ENCODE data around the gene NEURL1. TPM values are rescaled to one million over a fixed set of nuclear protein-coding genes. Genes with fewer than 3 reads are reported as not detected.

NEURL1 gene
- total and polyA plus RNA-seq, 2 experiments from 2014 or later: 1.1 to 1.5 TPM

DNA sequence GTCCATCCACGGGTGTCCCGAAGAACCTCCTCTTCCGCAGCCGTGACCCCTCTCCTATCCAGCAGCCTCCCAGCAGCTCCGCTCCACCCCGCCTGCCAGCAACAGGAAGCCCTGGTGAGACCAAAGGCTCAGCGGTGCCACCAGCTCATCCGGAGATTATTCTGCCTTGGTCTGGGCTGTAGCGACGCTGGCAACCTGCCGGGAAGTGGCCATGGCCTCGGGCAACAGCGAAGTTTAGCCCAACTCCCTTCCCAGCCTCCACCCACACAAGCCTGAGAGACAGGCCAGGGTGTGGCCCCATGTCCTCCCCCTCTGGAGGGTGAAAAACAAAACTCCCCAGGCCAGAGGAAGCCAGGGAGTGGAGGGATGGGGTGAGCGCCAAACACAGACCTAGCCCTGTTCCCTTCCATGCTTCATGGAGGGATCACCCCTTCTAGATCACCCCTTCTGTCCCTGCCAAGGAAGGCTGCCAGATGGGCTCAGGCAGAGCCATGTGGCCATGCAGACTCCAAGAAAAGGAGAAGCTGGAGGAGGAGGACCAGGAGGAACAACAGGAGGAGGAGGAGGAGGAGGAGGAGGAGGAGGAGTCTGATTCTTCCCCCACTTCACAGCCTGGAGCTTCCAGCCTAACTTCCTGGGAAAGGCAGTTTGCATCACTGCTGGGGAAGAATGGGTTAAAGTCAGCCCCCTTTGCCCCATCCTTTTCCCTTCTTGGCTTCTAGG, 42.3 kb upstream of the NEURL1 start:
- peaks cover 38% of the 10 kb centered on the region for H3F3A ChIP-seq (ENCODE audit: insufficient read depth)
- H3K9ac ChIP-seq: peak overlapping the region; percentile 92
- peak overlapping the region; percentile 91 for H3K4me2 ChIP-seq (ENCODE audit: unreplicated experiment)
- WGBS, 2 experiments (ENCODE audit: low coverage in 1 of 2, low lambda C conversion rate in 2 of 2, missing lambda C conversion rate in 2 of 2): 1% methylated on average over 14 of the region's 14 CpGs
- DNase-seq: peak; percentile 81
- H3K4me3 ChIP-seq: peak overlapping the region; percentile 90
- H3K9me3 ChIP-seq (ENCODE audit: low read depth): no peaks in the 10 kb centered on the region
- in situ Hi-C loops (cut with MboI): no loop called here
- H2AFZ ChIP-seq: peak overlapping the region; percentile 82; the same call in 1 of the 2 replicates
- peaks cover 51% of the 10 kb centered on the region for H3K79me2 ChIP-seq (ENCODE audit: insufficient read depth)
- no peaks in the 10 kb centered on the region for H3K9me2 ChIP-seq (ENCODE audit: insufficient read depth)
- H3K4me1 ChIP-seq (ENCODE audit: insufficient read depth): peaks cover 47% of the 10 kb centered on the region
- H4K20me1 ChIP-seq (ENCODE audit: insufficient read depth): no peaks in the 10 kb centered on the region
- no peaks in the 10 kb centered on the region for H3K27me3 ChIP-seq (replicated peaks; ENCODE audit: insufficient read depth)
- H3K27ac ChIP-seq: peak overlapping the region; percentile 88
- peaks cover 22% of the 10 kb centered on the region for H3K36me3 ChIP-seq (ENCODE audit: low read depth)
- TF ChIP-seq EZH2 (IDR thresholded peaks at IDR 0.05; ENCODE audit: insufficient read depth, poor library complexity, severe bottlenecking) (no peak), EZH2phosphoT487 (IDR thresholded peaks at IDR 0.05; ENCODE audit: insufficient read depth, low read depth) (no peak)

DNA sequence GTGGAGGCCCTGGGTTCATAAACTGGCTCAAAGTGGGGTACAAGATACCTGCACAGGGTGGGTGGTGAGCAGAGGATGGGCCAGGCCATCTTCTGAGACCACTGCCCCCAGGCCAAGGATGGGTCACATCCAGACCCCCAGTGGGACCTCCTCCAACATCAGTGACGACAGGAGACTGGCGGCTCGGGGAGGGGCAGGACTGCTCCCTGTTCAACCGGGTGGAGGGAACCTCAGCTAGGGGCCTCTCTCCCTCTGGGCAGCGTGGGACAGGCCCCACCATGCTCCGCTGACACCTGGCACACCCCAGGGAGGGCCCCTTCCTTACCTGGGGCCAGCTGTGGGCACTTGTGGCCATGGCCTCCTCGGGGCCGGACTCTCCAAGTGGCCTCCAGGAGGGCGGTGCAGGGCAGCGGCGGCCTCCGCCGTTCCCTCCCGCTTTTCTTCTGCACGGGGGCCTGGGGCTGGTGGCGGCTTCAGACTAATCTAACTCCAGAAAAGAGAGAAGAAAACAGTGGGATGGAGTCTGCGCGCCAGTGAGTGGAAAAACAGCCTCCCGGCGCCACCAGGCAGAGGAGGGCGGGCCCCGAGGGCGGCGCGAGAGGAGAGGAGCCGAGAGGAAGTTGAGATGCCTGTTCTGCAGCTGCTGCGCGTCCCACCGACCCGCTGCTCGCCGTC, 41.5 kb upstream of the NEURL1 start, which contains the start of gene CALHM2:
Gene CALHM2, minus strand, starts transcription at position 540 of the 675 bp plus-strand sequence. CDS start 2,429 bp downstream, outside the sequence.
- Histone ChIP-seq H3K9me3 (ENCODE audit: low read depth) (no peaks in the 10 kb centered on the region), H2AFZ (peak within 1 kb of the TSS; percentile 82), H3F3A (ENCODE audit: insufficient read depth) (peaks cover 38% of the 10 kb centered on the region), H3K79me2 (ENCODE audit: insufficient read depth) (peaks cover 45% of the 10 kb centered on the region), H3K4me3 (peak within 1 kb of the TSS; percentile 90), H3K27me3 (replicated peaks; ENCODE audit: insufficient read depth) (no peaks in the 10 kb centered on the region), H3K36me3 (ENCODE audit: low read depth) (peaks cover 21% of the 10 kb centered on the region), H3K4me2 (ENCODE audit: unreplicated experiment) (peak within 1 kb of the TSS; percentile 91), H4K20me1 (ENCODE audit: insufficient read depth) (no peaks in the 10 kb centered on the region), H3K9me2 (ENCODE audit: insufficient read depth) (no peaks in the 10 kb centered on the region), H3K27ac (peak within 1 kb of the TSS; percentile 88), H3K9ac (peak within 1 kb of the TSS; percentile 92), H3K4me1 (ENCODE audit: insufficient read depth) (peaks cover 39% of the 10 kb centered on the region)
- whole genome bisulfite sequencing, 2 experiments (ENCODE audit: low coverage in 1 of 2, low lambda C conversion rate in 2 of 2, missing lambda C conversion rate in 2 of 2): 1 to 2% methylated on average over 18 to 29 of the region's 32 CpGs
- no peak for TF ChIP-seq EZH2phosphoT487 (IDR thresholded peaks at IDR 0.05; ENCODE audit: insufficient read depth, low read depth)
- peak; percentile 84 for DNase-seq
- in situ Hi-C loops (cut with MboI): no loop called here

DNA sequence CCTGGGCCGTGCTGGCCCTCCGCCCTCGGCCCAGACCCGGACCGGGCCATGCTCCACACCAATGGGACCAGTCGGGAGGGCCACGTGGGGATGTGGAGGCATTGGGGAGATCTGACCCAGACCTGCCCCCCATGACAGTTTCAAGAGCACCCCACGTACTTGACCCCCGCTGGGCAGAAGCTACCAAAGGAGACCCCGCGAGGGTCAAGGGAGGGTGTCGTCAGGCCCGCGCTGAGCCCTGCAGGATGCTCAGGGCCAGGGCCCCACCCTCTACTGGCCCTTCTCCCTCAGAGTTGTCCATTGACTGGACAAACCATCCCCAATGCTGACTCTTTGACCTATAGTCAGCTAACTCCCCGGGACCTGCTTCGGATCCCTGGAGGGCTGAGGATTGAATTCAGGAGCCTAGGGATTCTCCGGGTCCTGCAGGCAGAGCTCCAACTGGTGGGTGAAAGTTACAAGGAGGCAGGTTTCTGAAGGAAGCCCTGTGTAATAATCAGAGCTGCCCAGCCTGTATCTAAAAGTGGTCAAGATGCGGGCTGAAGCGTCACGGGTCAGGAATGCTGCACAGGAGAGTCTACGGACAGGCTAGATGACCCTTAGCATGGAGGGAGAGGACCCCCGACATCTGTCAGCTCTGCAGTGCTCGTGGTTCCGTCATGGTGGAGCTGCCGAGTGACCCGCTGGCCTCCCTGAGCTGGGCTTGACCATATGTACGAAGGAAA, 40.8 kb upstream of the NEURL1 start:
- Histone ChIP-seq H3K27me3 (replicated peaks; ENCODE audit: insufficient read depth) (no peaks in the 10 kb centered on the region), H3K36me3 (ENCODE audit: low read depth) (peaks cover 14% of the 10 kb centered on the region), H3K27ac (peak overlapping the region; percentile 88), H3K9ac (peak overlapping the region; percentile 92), H3K4me2 (ENCODE audit: unreplicated experiment) (peak overlapping the region; percentile 91), H3K4me3 (peak overlapping the region; percentile 90), H3K9me3 (ENCODE audit: low read depth) (no peaks in the 10 kb centered on the region), H2AFZ (peak overlapping the region; percentile 82), H3K79me2 (ENCODE audit: insufficient read depth) (peaks cover 38% of the 10 kb centered on the region), H3K4me1 (ENCODE audit: insufficient read depth) (peaks cover 38% of the 10 kb centered on the region), H3F3A (ENCODE audit: insufficient read depth) (peaks cover 32% of the 10 kb centered on the region), H4K20me1 (ENCODE audit: insufficient read depth) (no peaks in the 10 kb centered on the region), H3K9me2 (ENCODE audit: insufficient read depth) (no peaks in the 10 kb centered on the region)
- 13 to 20% methylated on average over 20 to 23 of the region's 27 CpGs for WGBS, 2 experiments (ENCODE audit: low coverage in 1 of 2, low lambda C conversion rate in 2 of 2, missing lambda C conversion rate in 2 of 2)
- TF ChIP-seq EZH2phosphoT487 (IDR thresholded peaks at IDR 0.05; ENCODE audit: insufficient read depth, low read depth): no peak
- TF ChIP-seq EZH2 (IDR thresholded peaks at IDR 0.05; ENCODE audit: insufficient read depth, poor library complexity, severe bottlenecking): no peak
- peak; percentile 38 for DNase-seq
- in situ Hi-C loops (cut with MboI): no loop called here

DNA sequence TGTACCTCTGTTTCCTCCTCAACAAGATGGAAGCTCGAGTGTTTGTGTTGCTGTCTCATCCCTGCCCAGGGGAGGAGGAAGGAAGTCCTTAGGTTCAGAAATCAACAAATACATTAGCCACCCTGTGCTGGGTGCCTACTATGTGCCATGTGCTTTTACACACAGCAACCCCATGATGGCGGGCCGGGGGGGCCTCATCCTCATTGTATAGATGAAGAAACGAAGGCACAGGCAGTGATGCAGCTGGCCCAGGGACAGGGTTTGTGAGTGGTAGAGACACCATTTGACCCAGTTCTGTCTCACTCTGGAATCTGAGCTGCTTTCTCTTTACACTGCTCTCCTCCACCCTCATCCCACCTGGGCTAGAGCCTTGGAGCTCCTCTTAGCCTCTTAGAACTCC, 39.5 kb upstream of the NEURL1 start:
- H3K4me2 ChIP-seq (ENCODE audit: unreplicated experiment): no peak overlapping the region
- peaks cover 25% of the 10 kb centered on the region for H3K4me1 ChIP-seq (ENCODE audit: insufficient read depth)
- H3K9ac ChIP-seq: no peak overlapping the region
- H3K27ac ChIP-seq: no peak overlapping the region
- in situ Hi-C loops (cut with MboI): no loop called here
- H3K79me2 ChIP-seq (ENCODE audit: insufficient read depth): peaks cover 29% of the 10 kb centered on the region
- 94 to 97% methylated on average over 4 of the region's 4 CpGs for WGBS, 2 experiments (ENCODE audit: low coverage in 1 of 2, low lambda C conversion rate in 2 of 2, missing lambda C conversion rate in 2 of 2)
- H3F3A ChIP-seq (ENCODE audit: insufficient read depth): peaks cover 18% of the 10 kb centered on the region
- H3K36me3 ChIP-seq (ENCODE audit: low read depth): peaks cover 5% of the 10 kb centered on the region; the same call in 1 of the 2 replicates
- H3K4me3 ChIP-seq: no peak overlapping the region
- no peaks in the 10 kb centered on the region for H3K9me3 ChIP-seq (ENCODE audit: low read depth)
- no peaks in the 10 kb centered on the region for H3K27me3 ChIP-seq (replicated peaks; ENCODE audit: insufficient read depth)
- TF ChIP-seq EZH2phosphoT487 (IDR thresholded peaks at IDR 0.05; ENCODE audit: insufficient read depth, low read depth): no peak
- TF ChIP-seq EZH2 (IDR thresholded peaks at IDR 0.05; ENCODE audit: insufficient read depth, poor library complexity, severe bottlenecking): no peak
- no peak for DNase-seq
- H2AFZ ChIP-seq: no peak overlapping the region
- H4K20me1 ChIP-seq (ENCODE audit: insufficient read depth): no peaks in the 10 kb centered on the region
- no peaks in the 10 kb centered on the region for H3K9me2 ChIP-seq (ENCODE audit: insufficient read depth)

Measured in GM23248 (cell line).